Parathyroid adenoma (tissue), 2 donors: Measurements from ENCODE around the gene DIAPH3.

Experiments used
- H2AFZ ChIP-seq: fragments of 300-600 bp; sonication (generic); one replicate; pipeline ENCODE4 v1.7.0; 2017; ENCODE audit warnings: antibody characterized with exemption, mild to moderate bottlenecking
- H3K27ac ChIP-seq: fragments of 300-600 bp; sonication (generic); one replicate; pipeline ENCODE4 v1.7.0; 2017
- H3K27me3 ChIP-seq: fragments of 300-600 bp; sonication (generic); one replicate; pipeline ENCODE4 v1.7.0; 2017; ENCODE audit warnings: low read length; ENCODE audit not compliant: control insufficient read depth, insufficient read depth
- H3K36me3 ChIP-seq: fragments of 300-600 bp; sonication (generic); one replicate; pipeline ENCODE4 v1.7.0; 2017; ENCODE audit warnings: low read length; ENCODE audit not compliant: control insufficient read depth, insufficient read depth
- H3K4me1 ChIP-seq: fragments of 300-600 bp; sonication (generic); one replicate; pipeline ENCODE4 v1.7.0; 2017; ENCODE audit warnings: control low read depth
- H3K4me2 ChIP-seq: fragments of 300-600 bp; sonication (generic); one replicate; pipeline ENCODE4 v1.7.0; 2017; ENCODE audit warnings: low read length
- H3K4me3 ChIP-seq: fragments of 300-600 bp; sonication (generic); one replicate; pipeline ENCODE4 v1.7.0; 2017; ENCODE audit warnings: low read depth, low read length
- H3K79me2 ChIP-seq: fragments of 300-600 bp; sonication (generic); one replicate; pipeline ENCODE4 v1.7.0; 2017; ENCODE audit warnings: control low read depth
- H3K9ac ChIP-seq: fragments of 300-600 bp; sonication (generic); one replicate; pipeline ENCODE4 v1.7.0; 2017; ENCODE audit warnings: mild to moderate bottlenecking
- H3K9me3 ChIP-seq: fragments of 300-600 bp; sonication (generic); one replicate; pipeline ENCODE4 v1.7.0; 2017; ENCODE audit warnings: low read length; ENCODE audit not compliant: control insufficient read depth
- CTCF ChIP-seq: fragments of 300-600 bp; sonication (generic); IDR thresholded peaks from one replicate; pipeline ENCODE4 v1.7.0; 2017; ENCODE audit warnings: antibody characterized with exemption, mild to moderate bottlenecking
- donor health status: primary hyperparathyroidism.

DIAPH3 gene

DNA sequence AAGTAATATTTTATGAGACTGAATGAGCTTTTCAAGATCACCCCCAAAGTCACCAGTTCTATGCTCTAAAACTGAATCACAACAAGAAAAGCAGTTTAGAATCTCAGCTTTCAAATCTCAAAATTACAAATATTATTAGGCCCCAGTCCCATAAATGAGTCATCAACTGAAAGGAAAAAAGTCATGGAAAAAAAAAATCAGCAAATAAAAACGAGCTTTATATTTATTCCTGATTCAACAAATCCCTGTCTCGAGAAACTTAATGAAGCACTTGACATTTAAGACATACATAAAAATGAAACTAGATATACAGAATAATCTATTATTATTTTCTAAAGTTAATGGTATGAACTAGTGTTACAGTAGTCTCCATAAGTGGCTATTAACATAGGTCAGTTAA lies 203.0 kb downstream of the DIAPH3 start:
- no peaks in the 10 kb centered on the region for H3K4me1 ChIP-seq
- H3K79me2 ChIP-seq = no peaks in the 10 kb centered on the region
- H2AFZ ChIP-seq = no peak overlapping the region
- no peaks in the 10 kb centered on the region for H3K27me3 ChIP-seq
- no peaks in the 10 kb centered on the region for H3K9me3 ChIP-seq
- no peak overlapping the region for H3K27ac ChIP-seq
- no peak overlapping the region for H3K4me3 ChIP-seq
- H3K4me2 ChIP-seq = no peak overlapping the region
- H3K36me3 ChIP-seq = no peaks in the 10 kb centered on the region
- H3K9ac ChIP-seq = no peak overlapping the region
- no peak for TF ChIP-seq CTCF

- Histone ChIP-seq H3K27ac (no peak overlapping the region), H3K9ac (no peak overlapping the region), H3K9me3 (no peaks in the 10 kb centered on the region), H3K79me2 (no peaks in the 10 kb centered on the region), H3K4me2 (no peak overlapping the region), H3K27me3 (no peaks in the 10 kb centered on the region), H3K4me3 (no peak overlapping the region), H2AFZ (no peak overlapping the region), H3K4me1 (no peaks in the 10 kb centered on the region), H3K36me3 (no peaks in the 10 kb centered on the region)
- TF ChIP-seq CTCF = no peak
These were observed 206.3 kb downstream of the DIAPH3 start for GRCh38 chr13:59957438-59957837.

DNA sequence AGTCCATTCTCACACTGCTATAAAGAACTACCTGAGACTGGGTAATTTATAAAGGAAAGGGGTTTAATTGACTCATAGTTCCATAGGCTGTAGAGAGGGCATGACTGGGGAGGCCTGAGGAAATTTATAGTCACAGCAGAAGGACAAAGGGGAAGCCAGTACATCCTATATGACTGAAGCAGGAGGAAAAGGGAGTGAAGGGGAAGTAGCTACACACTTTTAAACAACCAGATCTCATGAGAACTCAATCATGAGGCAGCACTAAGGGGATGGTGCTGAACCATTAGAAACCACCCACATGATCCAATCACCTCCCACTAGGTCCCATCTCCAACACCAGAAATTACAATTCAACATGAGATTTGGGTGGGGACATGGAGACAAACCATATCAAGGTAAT lies 209.1 kb downstream of the DIAPH3 start:
- H3K79me2 ChIP-seq = no peaks in the 10 kb centered on the region
- no peak overlapping the region for H3K4me3 ChIP-seq
- H3K4me2 ChIP-seq = no peak overlapping the region
- no peak overlapping the region for H3K9ac ChIP-seq
- no peaks in the 10 kb centered on the region for H3K4me1 ChIP-seq
- H3K27ac ChIP-seq = no peak overlapping the region
- H3K36me3 ChIP-seq = no peaks in the 10 kb centered on the region
- no peak for TF ChIP-seq CTCF
- H3K9me3 ChIP-seq = no peaks in the 10 kb centered on the region
- H3K27me3 ChIP-seq = no peaks in the 10 kb centered on the region
- no peak overlapping the region for H2AFZ ChIP-seq

DNA sequence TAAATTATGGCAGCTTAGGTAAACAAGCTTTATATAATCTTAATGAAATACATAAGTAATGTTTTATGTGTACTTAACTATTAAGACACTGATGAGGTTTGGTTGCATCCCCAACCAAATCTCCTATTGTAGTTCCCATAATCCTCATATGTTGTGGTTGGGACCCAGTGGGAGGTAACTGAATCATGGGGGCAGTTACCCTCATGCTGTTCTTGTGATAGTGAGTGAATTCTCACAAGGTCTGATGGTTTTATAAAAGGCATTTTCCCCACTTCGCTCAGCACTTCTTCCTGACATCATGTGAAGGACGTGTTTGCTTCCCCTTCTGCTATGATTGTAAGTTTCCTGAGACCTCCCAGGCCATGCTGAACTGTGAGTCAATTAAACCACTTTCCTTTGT lies 212.7 kb downstream of the DIAPH3 start:
- Histone ChIP-seq H3K27ac (no peak overlapping the region), H3K36me3 (no peaks in the 10 kb centered on the region), H3K79me2 (no peaks in the 10 kb centered on the region), H3K4me3 (no peak overlapping the region), H3K4me1 (no peaks in the 10 kb centered on the region), H3K27me3 (no peaks in the 10 kb centered on the region), H3K9ac (no peak overlapping the region), H3K9me3 (no peaks in the 10 kb centered on the region), H3K4me2 (no peak overlapping the region), H2AFZ (no peak overlapping the region)
- TF ChIP-seq CTCF = no peak

DNA sequence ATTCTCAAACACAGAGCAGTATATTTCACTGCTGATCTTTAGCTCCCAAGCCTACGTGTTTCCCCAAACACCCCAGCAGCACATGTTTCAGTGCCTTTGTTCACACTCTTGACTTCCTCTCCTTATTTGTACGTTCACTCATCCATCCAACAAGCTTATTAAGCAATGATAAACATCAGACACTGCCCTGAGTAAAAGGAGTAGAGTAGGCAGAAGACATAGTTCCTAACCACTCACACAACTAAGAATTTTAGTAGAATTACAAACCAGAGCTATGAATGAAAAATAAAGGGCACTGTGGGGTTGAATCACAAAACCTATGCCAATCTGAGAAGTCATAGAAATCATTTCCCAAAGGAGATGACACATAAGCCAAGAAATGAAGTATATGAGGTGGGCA lies 213.5 kb downstream of the DIAPH3 start:
- H3K9ac ChIP-seq = no peak overlapping the region
- H3K4me1 ChIP-seq = no peaks in the 10 kb centered on the region
- TF ChIP-seq CTCF = no peak
- H3K27me3 ChIP-seq = no peaks in the 10 kb centered on the region
- H3K79me2 ChIP-seq = no peaks in the 10 kb centered on the region
- no peak overlapping the region for H3K27ac ChIP-seq
- H3K4me3 ChIP-seq = no peak overlapping the region
- no peaks in the 10 kb centered on the region for H3K36me3 ChIP-seq
- no peak overlapping the region for H3K4me2 ChIP-seq
- no peaks in the 10 kb centered on the region for H3K9me3 ChIP-seq
- H2AFZ ChIP-seq = no peak overlapping the region
